DND-41 (cell line): Measurements from ENCODE around the gene EYA4.

Experiments used
- ATAC-seq: fragments of 200-7000 bp; cut with Tn5 transposase; 3 replicates; pipeline ENCODE4 v1.9.1; 2021; ENCODE audit warnings: low read depth; ENCODE audit not compliant: insufficient read depth
- DNase-seq: peaks from one replicate; pipeline ENCODE4 v3.0.0-alpha.2; 2020
- H2AFZ ChIP-seq: 2 replicates; pipeline ENCODE4 v1.6.0; 2012; ENCODE audit warnings: low read depth, low read length
- H3K27ac ChIP-seq: 2 replicates; pipeline ENCODE4 v1.5.1; 2012; ENCODE audit warnings: low read length, inconsistent platforms
- H3K27me3 ChIP-seq: fragments of 200-600 bp; sonication (generic); 2 replicates; pipeline ENCODE4 v1.6.0; 2012; ENCODE audit warnings: low read length, mild to moderate bottlenecking, inconsistent platforms; ENCODE audit not compliant: insufficient read depth, poor library complexity
- H3K36me3 ChIP-seq: 2 replicates; pipeline ENCODE4 v1.5.1; 2012; ENCODE audit warnings: low read length, inconsistent platforms; ENCODE audit not compliant: insufficient read depth
- H3K4me1 ChIP-seq: 2 replicates; pipeline ENCODE4 v1.5.1; 2012; ENCODE audit warnings: mild to moderate bottlenecking, low read length; ENCODE audit not compliant: insufficient read depth
- H3K4me2 ChIP-seq: 2 replicates; pipeline ENCODE4 v1.6.0; 2012; ENCODE audit warnings: mild to moderate bottlenecking, moderate library complexity, low read length, inconsistent platforms; ENCODE audit not compliant: insufficient read depth
- H3K4me3 ChIP-seq, 2 experiments: fragments of 200-600 bp in 1 of 2; shearing (Covaris generic) in 1 of 2; 2 replicates each; pipeline ENCODE4 v1.5.1; 2012 to 2016; ENCODE audit warnings: inconsistent platforms in 2 of 2, low read length in 2 of 2, mild to moderate bottlenecking in 2 of 2, low read depth in 1 of 2, moderate library complexity in 1 of 2
- H3K79me2 ChIP-seq: 2 replicates; pipeline ENCODE4 v1.6.0; 2012; ENCODE audit warnings: low read length, inconsistent platforms; ENCODE audit not compliant: insufficient read depth
- H3K9ac ChIP-seq: 2 replicates; pipeline ENCODE4 v1.6.0; 2012; ENCODE audit warnings: low read depth, mild to moderate bottlenecking, inconsistent platforms, low read length, moderate library complexity
- H3K9me3 ChIP-seq: 2 replicates; pipeline ENCODE4 v1.5.1; 2012; ENCODE audit warnings: low read length, moderate library complexity, mild to moderate bottlenecking, inconsistent platforms; ENCODE audit not compliant: insufficient read depth, severe bottlenecking
- H4K20me1 ChIP-seq: 2 replicates; pipeline ENCODE4 v1.6.0; 2012; ENCODE audit warnings: low read length; ENCODE audit not compliant: insufficient read depth
- CTCF ChIP-seq: IDR thresholded peaks from 2 replicates; pipeline ENCODE4 v1.5.1; 2012; ENCODE audit warnings: borderline replicate concordance, low read length, moderate library complexity, mild to moderate bottlenecking; ENCODE audit not compliant: poor library complexity, severe bottlenecking; ENCODE audit errors: extremely low read depth
- EZH2 ChIP-seq: IDR thresholded peaks from 3 replicates; pipeline ENCODE4 v1.6.1; 2012; ENCODE audit warnings: borderline replicate concordance, low read depth, mild to moderate bottlenecking, moderate library complexity, low read length, inconsistent platforms; ENCODE audit not compliant: severe bottlenecking

The EYA4 gene

GRCh38 chr6:133244519-133244918 is 3.4 kb downstream of the EYA4 start:
- Histone ChIP-seq H3K79me2 (no peaks in the 10 kb centered on the region), H3K27me3 (peaks cover 2% of the 10 kb centered on the region), H3K9ac (no peak overlapping the region), H4K20me1 (no peaks in the 10 kb centered on the region), H3K4me1 (no peaks in the 10 kb centered on the region), H3K4me2 (no peak overlapping the region), H3K9me3 (no peaks in the 10 kb centered on the region), H2AFZ (no peak overlapping the region), H3K36me3 (no peaks in the 10 kb centered on the region), H3K27ac (no peak overlapping the region), H3K4me3 (no peak overlapping the region)
- no peak for ATAC-seq
- no peak for TF ChIP-seq CTCF
- no peak for TF ChIP-seq EZH2
- DNase-seq: no peak

GRCh38 chr6:133245007-133245406 is 3.9 kb downstream of the EYA4 start:
- H3K4me3 ChIP-seq: no peak overlapping the region
- no peak for ATAC-seq
- H3K9ac ChIP-seq: no peak overlapping the region

GRCh38 chr6:133245422-133245903 is 4.3 kb downstream of the EYA4 start:
- H3K4me1 ChIP-seq: no peaks in the 10 kb centered on the region
- no peak overlapping the region for H3K9ac ChIP-seq
- H3K27ac ChIP-seq: no peak overlapping the region
- no peak overlapping the region for H2AFZ ChIP-seq
- TF ChIP-seq EZH2 (no peak), CTCF (no peak)
- peaks cover 2% of the 10 kb centered on the region for H3K27me3 ChIP-seq
- H4K20me1 ChIP-seq: no peaks in the 10 kb centered on the region
- H3K4me2 ChIP-seq: no peak overlapping the region
- ATAC-seq: no peak
- H3K4me3 ChIP-seq: no peak overlapping the region
- no peaks in the 10 kb centered on the region for H3K9me3 ChIP-seq
- H3K79me2 ChIP-seq: no peaks in the 10 kb centered on the region
- no peaks in the 10 kb centered on the region for H3K36me3 ChIP-seq
- no peak for DNase-seq

More at GRCh38 chr6:133245007-133245406, 3.9 kb downstream of the EYA4 start:
- Histone ChIP-seq H4K20me1 (no peaks in the 10 kb centered on the region), H3K9me3 (no peaks in the 10 kb centered on the region), H2AFZ (no peak overlapping the region), H3K79me2 (no peaks in the 10 kb centered on the region), H3K27ac (no peak overlapping the region), H3K4me1 (no peaks in the 10 kb centered on the region), H3K27me3 (peaks cover 2% of the 10 kb centered on the region), H3K4me2 (no peak overlapping the region), H3K36me3 (no peaks in the 10 kb centered on the region)
- no peak for DNase-seq
- TF ChIP-seq EZH2 (no peak), CTCF (no peak)

- Histone ChIP-seq H4K20me1 (no peaks in the 10 kb centered on the region), H3K9me3 (no peaks in the 10 kb centered on the region), H3K4me1 (no peaks in the 10 kb centered on the region), H3K27me3 (peaks cover 2% of the 10 kb centered on the region), H3K79me2 (no peaks in the 10 kb centered on the region), H3K4me3 (no peak overlapping the region), H3K36me3 (no peaks in the 10 kb centered on the region), H3K4me2 (no peak overlapping the region), H2AFZ (no peak overlapping the region), H3K9ac (no peak overlapping the region), H3K27ac (no peak overlapping the region)
- TF ChIP-seq EZH2 (no peak), CTCF (no peak)
- no peak for DNase-seq
- no peak for ATAC-seq
Measured at GRCh38 chr6:133247581-133247980, 6.4 kb downstream of the EYA4 start.
